ENCODE data around the gene RAD51. TPM values are rescaled to one million over a fixed set of nuclear protein-coding genes. Genes with fewer than 3 reads are reported as not detected.

RAD51 gene
- total and polyA plus RNA-seq, 9 of the 15 experiments (the other 6 are each of a cell fraction or from before 2014, with no cell fraction given): 16.0 to 63.8 (median 34.6) TPM

- Histone ChIP-seq H3K27ac (ENCODE audit: extremely low read depth, low read depth, low read length) (peak within 1 kb of the TSS; percentile 82), H3K79me2 (ENCODE audit: control insufficient read depth, insufficient read depth, low read length) (no peaks in the 10 kb centered on the region), H3K36me3 (ENCODE audit: control insufficient read depth, insufficient read depth, low read length) (peaks cover 16% of the 10 kb centered on the region; the same call in 1 of the 3 replicates), H3K9ac (ENCODE audit: insufficient read depth in 1 of 2, low read depth in 2 of 2, low read length in 2 of 2) (peak within 1 kb of the TSS; percentile 72 to 92), H3K9me3 (replicated peaks; ENCODE audit: control insufficient read depth, insufficient read depth, low read depth, low read length) (no peaks in the 10 kb centered on the region), H4K20me1 (replicated peaks; ENCODE audit: control insufficient read depth, insufficient read depth, low read length) (no peaks in the 10 kb centered on the region; the same call in none of the 2 replicates), H3K4me2 (ENCODE audit: insufficient read depth, low read length) (peak within 1 kb of the TSS; percentile 88), H3K9me1 (ENCODE audit: control insufficient read depth, insufficient read depth, low read length) (no peaks in the 10 kb centered on the region), H2AFZ (ENCODE audit: low read depth, low read length) (peak within 1 kb of the TSS; percentile 96), H3K4me1 (replicated peaks in 1 of 2; ENCODE audit: control insufficient read depth in 2 of 2, insufficient read depth in 2 of 2, low read length in 2 of 2) (peaks cover 21 to 57% of the 10 kb centered on the region in 2 experiments; a peak in 4 of 5 replicates), H3K4me3 (peak within 1 kb of the TSS; percentile 64), H3K27me3 (ENCODE audit: control insufficient read depth in 2 of 2, insufficient read depth in 2 of 2, low read length in 2 of 2) (no peaks in the 10 kb centered on the region)
- BruUV-seq (replicated peaks): no TSS peak
- under 1% methylated on average over 51 of the region's 75 CpGs for WGBS (ENCODE audit: insufficient coverage, low coverage, missing lambda C conversion rate)
- in situ Hi-C loops (cut with MboI): no loop called here
- CTCF ChIA-PET (ENCODE audit: low intra/inter-chr PET ratio): no interaction called here
- peak; percentile 80 for FAIRE-seq
- peak; percentile 88 to 93 (median 92) for DNase-seq (ENCODE audit: extremely low read depth in 1 of 4, low spot score in 3 of 4)
- POLR2A ChIA-PET: interaction anchor here (0.6 to 3.8 kb wide), 21 partner anchors 9 to 433 kb away, joined by 3 to 18 read pairs (median 3); partner anchors contain the start of genes RAD51 and SPINT1
- intact Hi-C loops (cut with micrococcal nuclease): loop anchor here (10.0 kb wide), 1 partner anchor 169 kb away; the partner anchor contains the start of gene KNL1
- peak; percentile 87 for ATAC-seq
- TF ChIP-seq SP2 (IDR thresholded peaks at IDR 0.05; ENCODE audit: extremely low read depth, low read depth, low read length, poor library complexity, severe bottlenecking): no peak
- TF ChIP-seq NR2C2 (CRISPR knock-in tag; IDR thresholded peaks at IDR 0.05): no peak
- TF ChIP-seq NR2C2 (tag; IDR thresholded peaks at IDR 0.05): peak; percentile 68
- TF ChIP-seq ZNF324 (CRISPR knock-in tag; IDR thresholded peaks at IDR 0.05): no peak
- TF ChIP-seq UBTF (IDR thresholded peaks at IDR 0.05; ENCODE audit: borderline replicate concordance in 1 of 2, low read depth in 2 of 2, low read length in 2 of 2): peak; percentile 45 to 65; a peak in 2 of 4 replicates
- no peak for TF ChIP-seq C11orf30 (IDR thresholded peaks at IDR 0.05; ENCODE audit: low read depth)
- TF ChIP-seq NR2C1 (IDR thresholded peaks at IDR 0.05): no peak
- TF ChIP-seq NR2C1 (tag; IDR thresholded peaks at IDR 0.05): no peak
- TF ChIP-seq ESRRA (IDR thresholded peaks at IDR 0.05; ENCODE audit: borderline replicate concordance, low read depth): peak; percentile 73; the same call in 1 of the 2 replicates
- peak; percentile 61 for TF ChIP-seq CREB3L1 (IDR thresholded peaks at IDR 0.05; ENCODE audit: borderline replicate concordance, low read depth)
- TF ChIP-seq EP400 (IDR thresholded peaks at IDR 0.05): 0 out of 2 replicates have a peak, but pooled peaks have one; percentile 4
- TF ChIP-seq NCOA4 (IDR thresholded peaks at IDR 0.05; ENCODE audit: partially characterized antibody): no peak
- no peak for TF ChIP-seq XRCC5 (IDR thresholded peaks at IDR 0.05; ENCODE audit: low read depth, low read length)
- TF ChIP-seq BCOR (IDR thresholded peaks at IDR 0.05): peak; percentile 11; the same call in 1 of the 2 replicates
- TF ChIP-seq PTBP1 (IDR thresholded peaks at IDR 0.05; ENCODE audit: low read depth, low read length): no peak
- TF ChIP-seq POLR2H (tag; IDR thresholded peaks at IDR 0.05; ENCODE audit: low read depth): no peak
- TF ChIP-seq ARID2 (IDR thresholded peaks at IDR 0.05): no peak
- peak; percentile 30; the same call in 1 of the 2 replicates for TF ChIP-seq HDAC2 (IDR thresholded peaks at IDR 0.05)
- no peak for TF ChIP-seq FUS (optimal IDR thresholded peaks at IDR 0.05; ENCODE audit: low read depth, low read length)
These were observed 69.0 kb downstream of the RAD51 start, which contains the start of gene GCHFR for GRCh38 chr15:40763801-40764628. Gene GCHFR, plus strand, starts transcription at chr15:40764068. Its CDS starts 113 bp downstream, at chr15:40764181.
